Prostate gland (tissue), 2 donors: Measurements from ENCODE around the gene GPATCH8. TPM values are rescaled to one million over a fixed set of nuclear protein-coding genes. Genes with fewer than 3 reads are reported as not detected.

Experiments
- DNase-seq: peaks from one replicate; pipeline ENCODE4 v3.0.0-alpha.2; 2019; ENCODE audit warnings: low spot score
- H3K27ac ChIP-seq, 2 donors: fragments of 200-600 bp; sonication (generic); 2 replicates each; pipeline ENCODE4 v1.5.1; 2017 to 2019
- H3K27me3 ChIP-seq: fragments of 200-600 bp; sonication (generic); replicated peaks from 2 replicates; pipeline ENCODE4 v1.5.1; 2019; ENCODE audit not compliant: insufficient read depth
- H3K36me3 ChIP-seq, 2 donors: fragments of 200-600 bp; sonication (generic); 1 replicate in 1 of 2; 2 replicates in 1 of 2; pipeline versions ENCODE4 v1.5.1 to v1.8.1; 2017 to 2019
- H3K4me1 ChIP-seq: fragments of 200-600 bp; sonication (generic); replicated peaks from 2 replicates; pipeline ENCODE4 v1.5.1; 2019
- H3K4me3 ChIP-seq, 2 donors: fragments of 200-600 bp; sonication (generic); 2 replicates each; pipeline ENCODE4 v1.5.1; 2017 to 2019
- H3K9me3 ChIP-seq: fragments of 200-600 bp; sonication (generic); 2 replicates; pipeline ENCODE4 v1.5.1; 2017
- CTCF ChIP-seq, 4 experiments: fragments of 200-600 bp in 2 of 4; fragments of 450-650 bp in 2 of 4; sonication (generic) in 2 of 4; IDR thresholded peaks; 1 replicate in 3 of 4; 2 replicates in 1 of 4; pipeline ENCODE4 v1.5.1; 2016 to 2019; ENCODE audit warnings: antibody characterized with exemption in 4 of 4, mild to moderate bottlenecking in 2 of 4, moderate library complexity in 2 of 4
- POLR2A ChIP-seq: fragments of 450-650 bp; IDR thresholded peaks from one replicate; pipeline ENCODE4 v1.6.1; 2016; ENCODE audit warnings: antibody characterized with exemption, mild to moderate bottlenecking
- POLR2AphosphoS5 ChIP-seq: sonication (generic); formaldehyde crosslinking; IDR thresholded peaks from one replicate; pipeline ENCODE4 v1.6.1; 2017; ENCODE audit warnings: antibody characterized with exemption
- WGBS: methylation state at CpG from one replicate; pipeline ENCODE4 v1.1.5; 2018; 5-methylcytosine and 5-hydroxymethylcytosine counted together
- intact Hi-C: fragments of 100-400 bp; cut with DNase I; formaldehyde crosslinking; loops from one replicate; pipeline ENCODE4 v1.14.2; 2022
- total RNA-seq, 2 donors: library from RNA; depleted of rRNA; stranded (reverse); fragments of >200 nt; gene quantifications; one replicate each; pipeline ENCODE4 v1.1.0, GENCODE V29; 2016

The GPATCH8 gene
- total RNA-seq, 2 donors from 2014 or later: 25.2 to 42.8 TPM

GRCh38 chr17:44385287-44386181, 117.7 kb downstream of the GPATCH8 start:
- TF ChIP-seq POLR2A: peak; percentile 78
- peak in 1 of 4 experiments; percentile 4 for TF ChIP-seq CTCF (IDR thresholded peaks at IDR 0.05)
- peak; percentile 76 for TF ChIP-seq POLR2AphosphoS5
- Histone ChIP-seq H3K27ac (peak overlapping the region in 1 of 2 donors; percentile 36), H3K27me3 (no peaks in the 10 kb centered on the region), H3K4me1 (no peaks in the 10 kb centered on the region), H3K4me3 (peak overlapping the region; percentile 29 to 38), H3K9me3 (no peaks in the 10 kb centered on the region), H3K36me3 (no peaks in the 10 kb centered on the region)
- peak; percentile 82 for DNase-seq
- WGBS: 5% methylated on average over 61 of the region's 68 CpGs
- intact Hi-C loops: no loop called here

GRCh38 chr17:44384823-44385286, 118.4 kb downstream of the GPATCH8 start:
- no peaks in the 10 kb centered on the region for H3K9me3 ChIP-seq
- H3K27me3 ChIP-seq: no peaks in the 10 kb centered on the region
- H3K27ac ChIP-seq: peak overlapping the region in 1 of 2 donors; percentile 36
- WGBS: 5% methylated on average over 26 of the region's 26 CpGs
- TF ChIP-seq POLR2A (no peak), CTCF (IDR thresholded peaks at IDR 0.05) (no peak), POLR2AphosphoS5 (no peak)
- no peak for DNase-seq
- intact Hi-C loops: no loop called here
- H3K4me3 ChIP-seq: peak overlapping the region; percentile 29 to 38
- H3K4me1 ChIP-seq: no peaks in the 10 kb centered on the region
- no peaks in the 10 kb centered on the region for H3K36me3 ChIP-seq

- TF ChIP-seq POLR2A (no peak), POLR2AphosphoS5 (no peak)
- no peak overlapping the region for H3K4me3 ChIP-seq
- no peak for DNase-seq
- H3K27ac ChIP-seq: no peak overlapping the region
- no peaks in the 10 kb centered on the region for H3K4me1 ChIP-seq
- H3K36me3 ChIP-seq: no peaks in the 10 kb centered on the region
- H3K9me3 ChIP-seq: no peaks in the 10 kb centered on the region
- no peaks in the 10 kb centered on the region for H3K27me3 ChIP-seq
- intact Hi-C loops: no loop called here
- 32% methylated on average over 29 of the region's 29 CpGs for WGBS
These were observed 118.9 kb downstream of the GPATCH8 start for GRCh38 chr17:44384281-44384822.

GRCh38 chr17:44383861-44384260, 119.3 kb downstream of the GPATCH8 start:
- intact Hi-C loops: no loop called here
- no peak overlapping the region for H3K4me3 ChIP-seq
- 77% methylated on average over 16 of the region's 16 CpGs for WGBS
- H3K27ac ChIP-seq: no peak overlapping the region
- H3K36me3 ChIP-seq: no peaks in the 10 kb centered on the region
- no peak for DNase-seq
- no peaks in the 10 kb centered on the region for H3K4me1 ChIP-seq
- TF ChIP-seq POLR2AphosphoS5: no peak
- no peak for TF ChIP-seq POLR2A
- no peaks in the 10 kb centered on the region for H3K9me3 ChIP-seq
- H3K27me3 ChIP-seq: no peaks in the 10 kb centered on the region

- WGBS: 95% methylated on average over 15 of the region's 15 CpGs
- H3K9me3 ChIP-seq: no peaks in the 10 kb centered on the region
- DNase-seq: no peak
- TF ChIP-seq POLR2AphosphoS5 (no peak), POLR2A (no peak), CTCF (IDR thresholded peaks at IDR 0.05) (no peak)
- H3K4me3 ChIP-seq: no peak overlapping the region
- H3K4me1 ChIP-seq: no peaks in the 10 kb centered on the region
- intact Hi-C loops: no loop called here
- no peaks in the 10 kb centered on the region for H3K27me3 ChIP-seq
- H3K36me3 ChIP-seq: no peaks in the 10 kb centered on the region
- H3K27ac ChIP-seq: no peak overlapping the region
These were observed 119.8 kb downstream of the GPATCH8 start for GRCh38 chr17:44383363-44383762.
